NCI-H2196 (cell line): Measurements from ENCODE around the gene CTXN1.
"Not testable (repeated sequence)": the region's sequence is repeated elsewhere in the genome, so short reads cannot be mapped to it uniquely, and the experiment has no call there.

Experiments used
- DNase-seq: peaks from one replicate; lab custom pipeline; 2025; ENCODE audit not compliant: unreplicated experiment; lab: John Stamatoyannopoulos, UW

The CTXN1 gene

DNA sequence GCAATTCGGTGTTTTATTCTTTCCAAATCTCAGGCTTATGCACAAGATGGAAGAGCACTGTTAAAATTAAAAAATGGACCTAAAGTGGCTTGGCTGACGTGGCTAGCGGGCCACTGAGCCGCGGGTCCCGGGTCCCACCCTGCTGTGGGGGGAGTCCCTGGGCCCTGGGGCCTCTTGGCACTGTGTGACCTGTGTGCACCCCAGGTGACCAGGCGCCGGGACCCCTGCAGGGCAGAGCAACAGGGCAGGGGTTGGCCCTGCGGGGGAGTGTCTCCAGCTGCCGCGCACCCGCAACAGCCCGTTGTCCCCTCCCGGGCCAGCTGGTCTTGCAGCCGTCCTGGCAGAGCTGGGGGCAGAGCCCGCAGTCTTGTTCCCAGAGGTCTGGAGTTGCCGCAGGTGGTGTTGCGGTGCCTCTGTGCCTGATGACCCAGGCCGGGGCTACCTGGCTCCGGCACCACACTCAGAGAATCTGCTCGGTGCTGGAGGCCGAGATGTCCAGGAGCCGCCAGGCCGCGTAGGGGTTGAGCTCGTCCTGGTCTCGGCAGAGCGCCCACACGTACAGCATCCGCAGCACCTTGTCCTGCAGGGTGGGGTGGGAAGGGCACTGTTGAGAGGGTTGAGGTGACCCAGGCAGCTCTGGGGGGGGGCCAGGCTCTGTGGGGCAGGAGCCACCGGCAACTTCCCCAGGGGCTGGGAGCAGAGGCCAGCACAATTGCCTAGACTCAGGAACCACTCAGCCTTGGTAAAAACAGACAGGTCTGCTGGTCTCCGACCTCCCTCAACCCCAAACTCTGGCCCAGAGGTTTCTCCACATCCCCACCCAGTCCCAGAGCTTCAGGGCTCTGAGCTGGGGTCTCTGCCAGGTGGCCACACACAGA, 1.0 kb upstream of the CTXN1 start:
- no peak for DNase-seq

DNA sequence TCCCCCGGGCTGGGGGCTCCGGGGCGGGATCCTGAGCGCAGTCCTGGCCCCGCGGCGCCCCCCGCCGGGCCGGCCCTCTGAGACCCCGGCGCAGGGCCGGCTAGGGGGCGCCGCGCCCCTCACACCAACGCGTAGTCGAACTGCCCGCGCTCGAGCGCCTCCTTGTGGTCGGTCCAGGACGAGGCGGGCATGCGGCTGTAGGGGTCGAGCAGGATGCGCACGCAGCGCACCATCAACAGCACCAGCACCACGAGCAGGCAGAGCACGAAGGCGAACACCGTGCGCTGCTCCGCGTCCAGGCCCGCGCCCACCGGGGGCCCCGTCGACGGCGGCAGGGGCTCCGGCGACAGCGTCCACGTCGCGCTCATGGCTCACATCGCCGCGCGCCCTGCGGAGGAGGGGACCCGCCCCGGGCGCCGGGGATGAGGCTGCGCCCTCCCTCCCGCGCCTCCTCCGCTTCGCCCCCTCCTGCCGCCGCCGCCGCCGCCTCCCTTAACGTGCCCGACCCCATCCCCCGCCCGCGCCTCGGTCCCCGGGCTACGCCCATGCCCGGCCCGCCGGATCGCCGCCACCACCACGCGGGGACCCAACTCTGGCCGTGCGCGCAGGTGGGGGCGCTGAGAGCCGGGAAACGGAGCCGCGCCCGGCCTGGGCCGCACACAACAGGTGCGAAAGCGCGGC, 624 bp downstream of the CTXN1 start:
- peak; percentile 85 for DNase-seq

DNA sequence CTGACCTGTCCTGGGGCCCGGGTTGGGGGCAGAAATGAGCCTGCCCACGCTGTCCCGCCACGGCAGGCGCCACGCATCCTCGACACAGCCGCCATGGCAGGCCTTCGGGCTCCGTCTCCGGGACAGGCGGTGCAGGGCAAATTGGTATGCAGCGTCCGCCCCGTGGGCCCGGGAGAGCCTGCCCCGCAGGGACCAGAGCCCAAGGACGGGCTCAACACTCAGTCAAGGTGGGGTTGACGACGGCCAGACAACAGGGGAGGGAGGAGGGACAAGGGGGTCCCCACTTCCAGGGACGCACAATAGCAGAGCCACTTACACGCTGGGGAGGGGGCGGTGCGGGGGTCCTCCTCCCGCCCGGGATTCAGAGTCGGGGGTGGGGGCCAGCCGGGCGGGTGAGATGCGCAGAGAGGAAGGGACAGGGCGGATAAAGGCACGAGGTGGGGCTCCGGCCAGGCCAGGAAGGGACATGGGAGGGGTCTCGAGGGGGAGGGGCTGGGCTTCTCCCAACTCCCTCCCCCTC, 1.2 kb downstream of the CTXN1 start:
- DNase-seq = no peak

DNA sequence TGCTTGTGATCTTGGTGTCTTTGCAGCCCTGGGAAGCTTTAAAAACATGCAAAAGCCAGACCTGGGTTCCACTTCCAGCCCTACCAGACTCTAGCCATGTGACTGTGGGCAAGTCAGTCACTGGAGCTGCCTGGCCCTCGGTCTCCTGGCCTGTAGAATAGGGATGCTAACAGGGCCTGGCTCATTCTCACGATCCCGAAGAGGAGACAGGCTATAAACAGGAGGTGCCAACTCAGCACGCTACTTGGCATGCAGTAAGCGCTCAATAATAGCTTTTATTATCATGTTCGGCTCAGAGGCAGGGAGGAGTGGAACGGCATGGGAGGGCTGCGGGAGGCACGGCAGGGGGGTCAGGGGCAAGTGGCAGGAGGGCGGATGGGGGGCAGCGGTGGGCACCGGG, 1.7 kb downstream of the CTXN1 start:
- DNase-seq = no peak

DNA sequence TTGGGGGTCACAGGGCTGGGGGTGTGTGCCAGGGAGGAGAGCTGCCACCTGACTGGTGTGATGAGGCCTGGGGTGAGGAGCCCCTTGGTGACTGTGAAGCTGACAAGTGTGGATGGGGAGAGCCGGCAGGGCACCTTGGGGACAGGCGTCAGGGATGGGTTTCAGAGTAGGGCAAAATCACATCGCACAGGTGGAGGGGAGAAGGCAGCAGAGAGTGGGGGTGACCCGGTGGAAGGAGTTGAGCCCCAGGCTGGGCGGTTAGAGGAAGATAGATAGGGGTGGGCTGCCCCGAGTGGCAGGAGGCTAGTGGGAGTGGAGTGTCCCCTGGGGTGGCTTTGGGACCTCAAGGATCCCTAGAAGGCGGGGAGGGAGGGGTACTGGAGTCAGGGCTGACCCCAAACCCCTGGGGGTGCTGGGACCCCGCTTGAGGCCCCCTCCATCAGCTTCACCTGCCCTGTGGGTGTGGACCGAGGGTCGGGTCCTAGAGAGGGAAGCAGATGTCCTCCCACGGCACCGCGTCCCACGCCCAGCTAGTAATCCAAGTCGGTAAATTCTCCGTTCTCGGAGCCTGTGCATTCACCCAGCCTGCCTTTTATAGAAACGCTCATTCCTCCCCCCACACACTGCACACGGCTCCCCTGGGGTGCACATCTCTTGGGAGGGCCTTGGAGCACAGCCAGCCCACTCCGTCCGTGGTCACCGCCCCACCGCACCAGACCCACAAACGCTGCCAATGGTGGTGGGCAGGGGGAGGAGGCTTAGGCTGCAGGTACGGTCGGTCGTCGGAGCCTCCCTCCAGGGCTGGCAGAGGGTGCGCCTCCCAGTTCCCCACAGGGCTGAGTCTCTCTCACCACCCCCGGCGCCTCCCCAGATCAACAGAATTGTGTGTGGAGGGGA, 2.4 kb downstream of the CTXN1 start:
- no peak for DNase-seq

DNA sequence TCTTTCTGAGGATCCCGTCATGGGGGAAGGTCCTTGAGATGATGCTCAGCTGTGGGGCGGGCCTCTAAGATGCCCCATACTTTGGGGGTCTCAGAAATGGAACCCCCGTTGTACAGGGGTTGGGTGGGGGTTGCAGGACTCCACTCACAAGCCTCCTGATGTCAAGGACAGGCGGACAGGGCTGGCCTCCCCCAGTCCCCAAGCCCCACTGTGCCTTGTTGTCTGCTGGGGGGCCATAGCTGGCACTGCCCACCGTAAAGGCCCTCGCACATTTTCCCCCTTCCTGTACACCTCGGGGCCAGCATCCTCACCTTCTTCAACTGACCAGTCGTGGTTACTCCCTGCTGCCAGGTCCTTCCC, 3.1 kb downstream of the CTXN1 start:
- DNase-seq = no peak

DNA sequence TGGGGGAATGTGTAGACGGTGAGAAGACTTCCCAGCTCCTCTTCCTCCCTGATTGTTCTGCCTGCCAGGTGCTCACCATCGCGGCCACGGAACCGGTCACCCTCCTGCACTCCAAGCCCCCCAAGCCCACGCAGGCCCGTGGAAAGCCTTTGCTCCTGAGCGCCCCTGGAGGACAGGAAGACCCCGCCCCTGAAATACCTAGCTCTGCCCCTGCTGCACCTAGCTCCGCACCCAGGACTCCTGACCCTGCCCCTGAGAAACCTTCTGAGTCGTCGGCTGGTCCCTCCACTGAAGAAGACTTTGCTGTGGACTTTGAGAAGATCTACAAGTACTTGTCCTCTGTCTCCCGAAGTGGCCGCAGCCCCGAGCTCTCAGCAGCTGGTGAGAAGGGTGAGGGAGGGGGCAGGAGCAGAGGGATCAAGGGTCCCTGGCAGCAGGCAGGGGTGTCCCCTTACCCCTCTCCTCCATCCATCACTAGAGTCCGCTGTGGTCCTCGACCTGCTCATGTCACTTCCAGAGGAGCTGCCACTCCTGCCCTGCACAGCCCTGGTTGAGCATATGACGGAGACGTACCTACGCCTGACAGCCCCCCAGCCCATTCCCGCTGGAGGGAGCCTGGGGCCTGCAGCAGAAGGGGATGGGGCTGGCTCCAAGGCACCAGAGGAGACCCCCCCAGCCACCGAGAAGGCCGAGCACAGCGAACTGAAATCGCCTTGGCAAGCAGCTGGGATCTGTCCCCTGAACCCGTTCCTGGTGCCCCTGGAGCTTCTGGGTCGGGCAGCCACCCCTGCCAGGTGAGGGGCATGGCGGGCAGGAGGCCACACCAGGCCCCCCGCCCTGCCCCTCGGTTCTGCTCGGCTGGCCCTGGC, 3.7 kb downstream of the CTXN1 start:
- DNase-seq = no peak

DNA sequence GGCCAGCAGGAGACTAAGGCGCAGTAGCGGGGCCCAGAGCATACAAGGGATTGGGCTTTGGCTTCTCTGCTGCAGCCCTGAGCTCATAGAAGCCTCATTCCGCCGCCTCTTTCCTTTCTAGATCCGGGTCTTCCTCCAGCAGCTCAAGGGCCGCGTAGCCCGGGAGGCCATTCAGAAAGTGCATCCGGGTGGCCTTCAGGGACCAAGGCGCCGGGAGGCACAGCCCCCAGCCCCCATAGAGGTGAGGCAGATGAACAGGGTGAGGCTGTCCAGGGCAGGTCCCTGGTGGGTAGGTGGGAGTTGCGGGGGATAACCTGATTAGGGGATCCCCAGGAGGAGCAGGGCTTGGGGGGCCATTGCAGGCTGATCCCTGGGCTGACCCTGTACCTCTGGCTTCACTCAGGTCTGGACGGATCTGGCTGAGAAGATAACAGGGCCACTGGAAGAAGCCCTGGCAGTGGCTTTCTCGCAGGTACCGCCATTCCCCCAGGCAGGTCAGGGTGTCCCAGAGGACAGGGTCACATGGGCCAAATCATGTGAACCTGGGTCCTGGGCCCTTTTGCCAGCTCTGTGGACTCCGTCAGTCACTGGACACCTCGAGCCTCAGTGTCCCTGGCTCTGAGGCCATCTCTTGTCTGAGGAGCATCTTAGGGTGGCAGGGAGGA, 4.5 kb downstream of the CTXN1 start:
- peak; percentile 58 for DNase-seq

DNA sequence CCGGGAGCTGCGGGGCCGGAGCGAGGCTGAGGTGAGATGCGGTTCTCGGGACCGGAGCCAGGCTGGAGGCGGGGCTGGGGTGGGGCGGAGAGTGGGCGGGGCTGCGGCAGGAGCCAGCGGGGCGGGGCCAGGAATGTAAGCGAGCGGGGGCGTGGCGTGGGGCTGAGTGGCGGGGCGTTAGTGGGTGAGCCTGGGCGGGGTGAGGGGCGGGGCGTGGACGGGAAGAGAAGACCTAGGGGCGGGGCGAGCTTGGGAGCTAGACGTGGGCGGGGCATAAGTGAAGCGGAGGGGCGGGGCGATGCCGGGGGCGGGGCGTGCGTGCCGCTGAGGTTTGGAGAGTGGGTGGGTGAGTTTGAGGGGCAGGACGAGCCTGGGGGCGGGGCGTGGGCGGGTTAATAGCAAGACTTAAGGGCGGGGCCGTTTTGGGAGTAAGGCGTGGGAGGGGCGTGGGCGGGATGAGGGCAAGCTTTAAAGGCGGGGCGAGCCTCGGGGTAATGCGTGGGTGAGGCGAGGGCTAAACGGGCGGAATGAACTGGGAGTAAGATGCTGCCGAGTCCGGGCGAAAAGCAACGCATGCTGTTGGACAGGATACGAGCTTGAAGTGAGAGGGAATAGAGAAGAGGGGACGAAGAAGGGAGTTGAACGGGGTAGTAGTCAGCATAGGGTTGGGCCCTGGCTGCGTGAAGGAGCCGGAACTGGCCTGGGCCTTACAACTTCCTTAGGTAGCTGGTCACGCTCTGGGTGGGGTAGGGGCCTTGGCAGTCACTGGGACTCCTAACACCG, 5.2 kb downstream of the CTXN1 start:
- DNase-seq = peak; percentile 96

DNA sequence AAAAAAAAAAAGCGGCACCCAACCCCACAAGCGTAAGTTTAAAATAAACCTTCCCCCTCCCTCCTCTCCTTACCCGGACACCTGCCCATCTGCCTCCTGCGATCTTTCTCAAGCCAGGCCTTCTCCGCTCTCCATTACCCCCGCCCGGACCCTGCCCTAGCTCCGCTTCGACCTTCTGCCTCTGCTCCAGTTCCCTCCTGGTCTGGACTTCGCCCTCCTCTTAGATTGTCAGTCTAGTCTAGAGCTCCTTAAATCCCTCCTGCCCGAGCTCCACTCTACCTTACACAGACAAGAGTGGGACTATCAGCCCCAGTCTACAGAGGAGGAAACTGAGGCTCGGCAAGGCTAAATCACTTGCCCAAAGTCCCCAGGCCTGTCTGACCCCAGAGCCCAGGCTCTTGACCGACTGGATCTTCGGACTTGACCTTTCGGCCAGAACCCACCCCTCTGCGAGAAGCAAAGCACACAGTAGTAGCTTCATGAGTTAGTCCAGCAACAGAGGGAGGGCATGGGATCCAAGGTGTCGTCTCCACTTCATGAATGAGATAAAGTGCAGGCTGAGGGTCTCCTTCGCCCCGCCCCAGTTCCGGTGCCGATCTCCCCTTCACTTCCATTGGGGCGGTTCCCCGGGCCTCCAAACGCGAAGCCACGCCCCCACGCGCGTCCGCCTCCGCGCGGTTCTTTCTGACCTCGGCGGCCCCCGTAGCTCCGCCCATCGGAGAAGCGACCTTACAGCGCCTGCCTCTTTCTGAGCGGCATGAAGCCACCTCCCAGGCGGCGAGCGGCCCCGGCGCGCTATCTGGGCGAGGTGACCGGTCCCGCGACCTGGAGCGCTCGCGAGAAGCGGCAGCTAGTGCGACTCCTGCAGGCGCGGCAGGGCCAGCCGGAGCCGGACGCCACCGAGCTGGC, 6.1 kb downstream of the CTXN1 start, which contains the start of gene SNAPC2:
TSS of gene SNAPC2 (plus strand) at position 729 of the 909 bp plus-strand sequence. CDS start at position 758, 29 bp downstream.
- peak; percentile 96 for DNase-seq

DNA sequence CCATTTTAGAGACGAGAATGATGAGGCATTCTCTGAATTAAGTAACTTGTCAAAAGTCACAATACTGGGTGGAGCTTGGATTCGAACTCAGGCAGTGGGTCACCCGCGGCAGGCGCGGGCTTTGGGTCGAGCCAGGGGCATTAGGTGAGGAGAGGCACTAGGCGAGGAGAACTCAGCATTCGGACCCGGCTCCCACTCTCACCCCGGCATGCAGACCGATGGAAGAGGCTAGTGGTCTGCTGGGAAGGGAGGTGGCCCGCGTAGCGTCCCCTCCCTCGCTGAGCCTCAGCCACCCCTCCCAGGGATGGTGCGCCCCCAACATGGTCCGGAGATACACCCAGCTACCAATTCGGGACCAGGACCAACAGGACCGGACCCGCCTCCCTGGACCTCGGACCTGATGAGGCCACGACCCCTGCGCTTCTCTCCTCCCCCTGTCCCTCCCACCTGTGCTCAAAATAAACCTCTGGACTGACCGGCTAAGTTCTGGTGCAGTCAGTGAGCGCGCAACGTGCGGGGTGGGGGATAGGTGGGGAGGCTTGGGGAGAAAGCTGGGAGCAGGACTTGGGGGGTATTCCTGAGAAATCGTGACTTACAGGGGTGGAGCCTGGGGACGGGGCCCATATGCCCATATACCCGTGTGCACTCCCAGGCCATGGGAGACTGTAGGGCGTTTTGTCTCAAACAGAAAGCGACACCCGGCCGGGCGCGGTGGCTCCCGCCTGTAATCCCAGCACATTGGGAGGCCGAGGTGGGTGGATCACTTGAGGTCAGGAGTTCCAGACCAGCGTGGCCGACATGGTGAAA, 7.1 kb downstream of the CTXN1 start:
- DNase-seq = no peak

DNA sequence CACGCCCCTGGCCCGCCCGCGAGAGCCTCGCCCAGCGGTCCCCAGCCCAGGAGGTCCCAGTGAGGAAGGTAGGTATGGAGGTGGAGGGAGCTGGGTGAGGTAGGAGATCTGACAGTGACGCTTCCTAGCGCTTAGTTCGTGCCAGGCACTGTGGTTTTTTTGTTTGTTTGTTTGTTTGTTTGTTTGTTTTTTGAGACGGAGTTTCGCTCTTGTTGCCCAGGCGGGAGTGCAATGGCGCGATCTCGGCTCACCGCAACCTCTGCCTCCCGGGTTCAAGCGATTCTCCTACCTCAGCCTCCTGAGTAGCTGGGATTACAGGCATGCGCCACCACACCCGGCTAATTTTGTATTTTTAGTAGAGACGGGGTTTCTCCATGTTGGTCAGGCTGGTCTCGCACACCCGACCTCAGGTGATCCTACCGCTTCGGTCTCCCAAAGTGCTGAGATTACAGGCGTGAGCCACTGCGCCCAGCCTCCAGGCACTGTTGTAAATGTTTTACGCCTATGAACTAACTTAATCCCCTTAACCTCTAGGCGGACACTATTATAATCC, 7.8 kb downstream of the CTXN1 start:
- not testable (repeated sequence) for DNase-seq

DNA sequence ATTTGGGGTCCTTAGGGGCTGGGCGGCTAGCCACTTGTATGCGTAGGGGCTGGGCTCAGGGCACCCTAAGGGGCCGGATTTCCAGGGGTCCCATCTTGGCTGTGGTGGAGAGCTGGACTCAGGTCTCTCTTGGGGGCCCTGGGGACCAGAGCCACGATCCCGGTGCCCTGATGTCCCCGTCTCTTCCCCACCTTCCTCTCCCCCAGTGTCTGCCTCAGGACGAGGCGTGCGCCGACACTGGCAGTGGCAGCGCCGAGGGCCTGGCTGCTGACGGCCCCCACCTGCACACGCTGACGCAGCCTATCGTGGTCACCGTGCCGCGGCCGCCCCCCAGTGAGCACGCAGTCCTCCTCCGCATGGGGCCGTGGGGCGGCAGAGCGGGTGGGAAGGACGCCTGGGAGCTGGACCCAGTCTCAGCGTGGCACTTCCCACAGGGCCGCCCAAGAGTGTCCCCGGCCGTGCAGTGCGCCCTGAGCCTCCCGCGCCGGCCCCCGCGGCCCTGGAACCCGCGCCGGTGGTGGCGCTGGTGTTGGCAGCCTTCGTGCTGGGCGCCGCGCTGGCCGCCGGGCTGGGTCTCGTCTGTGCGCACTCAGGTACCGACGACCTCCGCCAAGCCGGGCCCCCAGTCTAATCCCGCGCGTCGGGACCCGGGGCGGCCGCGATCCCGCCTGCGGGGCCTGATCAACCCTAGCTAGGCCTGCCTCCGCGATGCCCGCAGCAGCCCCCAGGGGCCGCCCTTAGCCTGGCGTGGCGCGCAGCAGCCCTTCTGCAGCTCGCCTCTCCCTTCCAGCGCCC, 8.5 kb downstream of the CTXN1 start:
- no peak for DNase-seq

DNA sequence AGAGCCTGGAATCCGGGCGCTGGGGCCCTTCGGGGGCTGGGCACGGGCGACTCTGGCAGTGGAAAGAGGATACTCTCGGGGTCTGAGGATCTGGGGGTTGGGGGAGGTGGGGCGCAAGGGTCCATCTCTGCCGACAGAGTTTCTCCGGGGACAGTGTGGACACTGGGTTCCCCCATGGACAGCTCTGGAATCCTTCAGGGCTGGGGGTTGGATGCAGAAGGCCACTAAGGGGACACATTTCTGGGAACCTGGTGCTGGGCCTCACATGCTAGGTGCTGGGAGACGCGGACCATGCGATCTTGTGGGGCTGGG, 9.0 kb downstream of the CTXN1 start:
- DNase-seq = no peak

DNA sequence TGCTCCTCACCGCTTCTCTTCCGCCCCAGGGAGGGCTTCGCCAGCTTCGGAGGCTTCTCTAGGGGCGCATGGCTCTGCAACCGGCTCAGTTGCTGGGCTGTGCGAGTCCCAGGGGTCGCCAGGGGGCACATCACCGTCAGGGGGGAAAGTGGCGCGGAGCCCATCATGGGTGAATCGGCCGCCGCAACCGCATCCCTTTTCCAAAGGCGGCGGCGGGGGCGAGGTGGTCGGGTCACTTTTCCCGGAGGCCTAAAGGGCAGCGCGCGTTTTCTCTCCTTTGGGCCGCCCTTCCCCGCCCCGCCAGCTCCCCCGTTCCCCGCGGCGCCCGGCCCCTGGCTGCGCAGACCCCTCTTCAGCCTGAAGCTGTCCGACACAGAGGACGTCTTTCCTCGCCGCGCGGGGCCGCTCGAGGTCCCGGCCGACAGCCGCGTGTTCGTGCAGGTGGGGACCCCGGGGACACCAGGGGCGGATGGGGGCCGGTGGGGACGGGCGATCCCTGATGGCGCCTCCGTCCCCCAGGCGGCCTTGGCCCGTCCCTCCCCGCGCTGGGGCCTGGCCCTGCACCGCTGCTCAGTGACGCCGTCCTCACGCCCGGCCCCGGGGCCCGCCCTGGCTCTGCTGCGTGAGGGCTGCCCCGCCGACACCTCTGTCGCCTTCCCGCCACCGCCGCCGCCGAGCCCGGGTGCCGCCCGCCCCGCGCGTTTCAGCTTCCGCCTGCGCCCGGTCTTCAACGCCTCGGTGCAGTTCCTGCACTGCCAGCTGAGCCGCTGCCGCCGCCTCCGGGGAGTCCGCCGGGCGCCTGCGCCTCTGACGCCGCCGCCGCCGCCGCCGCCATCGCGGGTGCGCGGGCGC, 9.6 kb downstream of the CTXN1 start:
- peak; percentile 25 for DNase-seq
